K562 (cell line): ENCODE results near the gene TAF15. TPM values are rescaled to one million over a fixed set of nuclear protein-coding genes. Genes with fewer than 3 reads are reported as not detected.

Experiments
- ATAC-seq: fragments of 200-7000 bp; cut with Tn5 transposase; 3 replicates; pipeline ENCODE4 v1.9.1; 2020; ENCODE audit warnings: moderate library complexity
- BruUV-seq: library from RNA; stranded (reverse); fragments of 400-500 nt; replicated peaks from 2 replicates; lab custom pipeline; 2021; lab: Mats Ljungman, UMichigan
- CTCF ChIA-PET: fragments of 300-600 bp; formaldehyde crosslinking; extraction: SDS; loops from one replicate; lab custom pipeline; 2021; ENCODE audit warnings: low intra/inter-chr PET ratio; lab: Yijun Ruan, JAX
- POLR2A ChIA-PET: fragments of 300-600, 350-650 bp; sonication (Branson Sonifier 250); formaldehyde crosslinking; extraction: SDS; loops from one replicate; lab custom pipeline; 2021; ENCODE audit warnings: antibody characterized with exemption, inconsistent platforms; lab: Yijun Ruan, JAX
- DNase-seq, 4 experiments: peaks; one replicate each; pipeline versions ENCODE4 v3.0.0 to v3.0.0-alpha.2; 2011 to 2018; ENCODE audit warnings: low spot score in 3 of 4, mixed read lengths in 3 of 4; ENCODE audit errors: extremely low read depth in 1 of 4
- FAIRE-seq: peaks from 2 replicates; lab custom pipeline; 2011; peaks lifted over from hg19 to GRCh38; lab: Jason Lieb, UNC
- H2AFZ ChIP-seq: 2 replicates; pipeline ENCODE4 v1.6.0; 2011; ENCODE audit warnings: low read depth, low read length, control low read depth, inconsistent platforms
- H3K27ac ChIP-seq: fragments of 200-600 bp; 3 replicates; pipeline ENCODE4 v1.8.0; 2011; ENCODE audit warnings: low read depth, mild to moderate bottlenecking, control low read depth, inconsistent platforms, low read length, moderate library complexity, mixed read lengths; ENCODE audit errors: extremely low read depth
- H3K27me3 ChIP-seq, 2 experiments: fragments of 300-600 bp in 1 of 2; 2 replicates in 1 of 2; 3 replicates in 1 of 2; pipeline versions ENCODE4 v1.6.0 to v1.8.0; 2011; ENCODE audit warnings: inconsistent platforms in 2 of 2, low read length in 2 of 2, mild to moderate bottlenecking in 1 of 2, mixed read lengths in 1 of 2, moderate library complexity in 1 of 2; ENCODE audit not compliant: control insufficient read depth in 2 of 2, insufficient read depth in 2 of 2
- H3K36me3 ChIP-seq: fragments of 300-600 bp; 3 replicates; pipeline ENCODE4 v1.8.0; 2011; ENCODE audit warnings: mild to moderate bottlenecking, low read length, inconsistent platforms; ENCODE audit not compliant: control insufficient read depth, insufficient read depth
- H3K4me1 ChIP-seq, 2 experiments: fragments of 200-600 bp in 1 of 2; replicated peaks in 1 of 2; 2 replicates in 1 of 2; 3 replicates in 1 of 2; pipeline versions ENCODE4 v1.5.1 to v1.8.0; 2011; ENCODE audit warnings: inconsistent platforms in 2 of 2, low read length in 2 of 2, mild to moderate bottlenecking in 1 of 2, mixed read lengths in 1 of 2, moderate library complexity in 1 of 2; ENCODE audit not compliant: control insufficient read depth in 2 of 2, insufficient read depth in 2 of 2
- H3K4me2 ChIP-seq: 2 replicates; pipeline ENCODE4 v1.6.1; 2011; ENCODE audit warnings: low read length, control low read depth, inconsistent platforms, mixed read lengths; ENCODE audit not compliant: insufficient read depth
- H3K4me3 ChIP-seq: fragments of 200-600 bp; sonication (generic), shearing (Covaris generic); 2 replicates; pipeline ENCODE4 v1.5.1; 2016; ENCODE audit warnings: control low read depth, inconsistent platforms
- H3K79me2 ChIP-seq: fragments of 200-600 bp; 3 replicates; pipeline ENCODE4 v1.8.0; 2011; ENCODE audit warnings: low read length, inconsistent platforms; ENCODE audit not compliant: control insufficient read depth, insufficient read depth
- H3K9ac ChIP-seq, 2 experiments: 2 replicates each; pipeline versions ENCODE4 v1.6.0 to v1.6.1; 2011; ENCODE audit warnings: low read depth in 2 of 2, low read length in 2 of 2, control low read depth in 1 of 2, inconsistent platforms in 1 of 2, mild to moderate bottlenecking in 1 of 2, mixed read lengths in 1 of 2; ENCODE audit not compliant: insufficient read depth in 1 of 2
- H3K9me1 ChIP-seq: one replicate; pipeline ENCODE4 v1.6.0; 2011; ENCODE audit warnings: inconsistent platforms, mild to moderate bottlenecking, low read length, moderate library complexity; ENCODE audit not compliant: control insufficient read depth, insufficient read depth
- H3K9me3 ChIP-seq: replicated peaks from 2 replicates; pipeline ENCODE4 v1.5.1; 2011; ENCODE audit warnings: low read depth, low read length, inconsistent platforms; ENCODE audit not compliant: control insufficient read depth, insufficient read depth
- H4K20me1 ChIP-seq: replicated peaks from 2 replicates; pipeline ENCODE4 v1.6.1; 2011; ENCODE audit warnings: low read length, inconsistent platforms, mixed read lengths; ENCODE audit not compliant: control insufficient read depth, insufficient read depth
- CBFA2T3 ChIP-seq: fragments of 450-650 bp; IDR thresholded peaks from 2 replicates; pipeline ENCODE4 v1.6.1; 2017
- CTCFL ChIP-seq: IDR thresholded peaks from 2 replicates; pipeline ENCODE4 v1.6.1; 2011; ENCODE audit warnings: borderline replicate concordance, low read depth, mild to moderate bottlenecking, moderate library complexity, low read length; ENCODE audit not compliant: insufficient read depth, poor library complexity, severe bottlenecking
- HLTF ChIP-seq: fragments of 450-650 bp; IDR thresholded peaks from 2 replicates; pipeline ENCODE4 v1.6.1; 2016
- HNRNPL ChIP-seq: fragments of 200-400 bp; formaldehyde crosslinking; IDR thresholded peaks from 2 replicates; pipeline ENCODE4 v1.6.1; 2017; ENCODE audit warnings: low read depth, mild to moderate bottlenecking, low read length
- HNRNPUL1 ChIP-seq: fragments of 200-400 bp; formaldehyde crosslinking; IDR thresholded peaks from 2 replicates; pipeline ENCODE4 v1.6.1; 2017; ENCODE audit warnings: low read length
- KAT7 ChIP-seq: sonication (generic); formaldehyde crosslinking; IDR thresholded peaks from 2 replicates; pipeline ENCODE4 v1.8.0; 2022; ENCODE audit warnings: missing genetic modification reagents, mild to moderate bottlenecking, borderline replicate concordance
- SMAD1 ChIP-seq: fragments of 150-350 bp; IDR thresholded peaks from 2 replicates; pipeline ENCODE4 v1.6.1; 2014; ENCODE audit warnings: low read length, low read depth; ENCODE audit not compliant: partially characterized antibody
- SUPT5H ChIP-seq: fragments of 450-650 bp; IDR thresholded peaks from 2 replicates; pipeline ENCODE4 v1.6.1; 2016
- TEAD2 ChIP-seq: fragments of 450-650 bp; IDR thresholded peaks from 2 replicates; pipeline ENCODE4 v1.6.1; 2016; ENCODE audit warnings: missing genetic modification characterization, control low read depth, missing compliant biosample characterization
- ZBTB8A ChIP-seq: fragments of 450-650 bp; IDR thresholded peaks from 2 replicates; pipeline ENCODE4 v1.6.1; 2018; ENCODE audit warnings: mild to moderate bottlenecking, moderate library complexity; ENCODE audit not compliant: partially characterized antibody
- ZFX ChIP-seq: sonication (generic); formaldehyde crosslinking; IDR thresholded peaks from 2 replicates; pipeline ENCODE4 v1.8.0; 2022; ENCODE audit warnings: mild to moderate bottlenecking, missing genetic modification reagents, moderate library complexity
- ZMIZ1 ChIP-seq, 2 experiments: fragments of 150-350 bp in 1 of 2; IDR thresholded peaks; 2 replicates each; pipeline ENCODE4 v1.6.1; 2012 to 2016; ENCODE audit warnings: low read depth in 2 of 2, low read length in 2 of 2, mild to moderate bottlenecking in 1 of 2, moderate library complexity in 1 of 2
- ZNF717 ChIP-seq: fragments of 250-450 bp; sonication (Bioruptor Pico); IDR thresholded peaks from 2 replicates; pipeline ENCODE4 v1.5.0; 2021
- WGBS: fragments of 100-300 bp; shearing (Covaris generic); methylation state at CpG from one replicate; pipeline ENCODE4 v1.1.6; 2016; ENCODE audit warnings: low coverage, mixed read lengths; ENCODE audit not compliant: insufficient coverage; ENCODE audit errors: missing lambda C conversion rate; 5-methylcytosine and 5-hydroxymethylcytosine counted together
- in situ Hi-C: fragments of 300-500 bp; cut with MboI; formaldehyde crosslinking; loops from 4 replicates; pipeline ENCODE4 v1.15.0; 2018; ENCODE audit warnings: inconsistent platforms, mixed read lengths
- intact Hi-C: fragments of 100-400 bp; cut with micrococcal nuclease; formaldehyde crosslinking; loops from 2 replicates; pipeline ENCODE4 v1.14.2; 2022
- polyA plus RNA-seq, 8 experiments: library from polyadenylated mRNA; depleted of rRNA in 4 of 8; stranded (reverse) in 5 of 8; unstranded in 3 of 8; fragments of >200 nt; fragmentation: Nextera tagmentation in 2 of 8; fragmentation: Illumina TruSeq in 1 of 8; extraction: Ambion mirVana in 2 of 8; extraction: Trizol in 1 of 8; gene quantifications; 2 replicates each; pipeline versions ENCODE4 v1.2.1 to v1.2.3, GENCODE V29; 2011 to 2014; ENCODE audit warnings: inconsistent platforms in 1 of 8, missing spikeins in 1 of 8
- total RNA-seq, 7 experiments: library from RNA; depleted of rRNA in 6 of 7; stranded (reverse); fragments of >200 nt in 6 of 7; fragmentation: Illumina TruSeq in 2 of 7; extraction: Trizol in 2 of 7; gene quantifications; 2 replicates each; pipeline versions ENCODE4 v1.2.1 to v1.2.3, GENCODE V29; 2011 to 2021; ENCODE audit warnings: low replicate concordance in 1 of 7

TAF15 gene
- total and polyA plus RNA-seq, 9 of the 15 experiments (the other 6 are each of a cell fraction or from before 2014, with no cell fraction given): 4.1 to 272 (median 56.8) TPM

GRCh38 chr17:35764123-35764991 is 44.9 kb upstream of the TAF15 start (continued):
- TF ChIP-seq CTCFL (peak; percentile 64), ZFX (CRISPR knock-in tag) (peak; percentile 49), HNRNPL (peak; percentile 94)

DNA sequence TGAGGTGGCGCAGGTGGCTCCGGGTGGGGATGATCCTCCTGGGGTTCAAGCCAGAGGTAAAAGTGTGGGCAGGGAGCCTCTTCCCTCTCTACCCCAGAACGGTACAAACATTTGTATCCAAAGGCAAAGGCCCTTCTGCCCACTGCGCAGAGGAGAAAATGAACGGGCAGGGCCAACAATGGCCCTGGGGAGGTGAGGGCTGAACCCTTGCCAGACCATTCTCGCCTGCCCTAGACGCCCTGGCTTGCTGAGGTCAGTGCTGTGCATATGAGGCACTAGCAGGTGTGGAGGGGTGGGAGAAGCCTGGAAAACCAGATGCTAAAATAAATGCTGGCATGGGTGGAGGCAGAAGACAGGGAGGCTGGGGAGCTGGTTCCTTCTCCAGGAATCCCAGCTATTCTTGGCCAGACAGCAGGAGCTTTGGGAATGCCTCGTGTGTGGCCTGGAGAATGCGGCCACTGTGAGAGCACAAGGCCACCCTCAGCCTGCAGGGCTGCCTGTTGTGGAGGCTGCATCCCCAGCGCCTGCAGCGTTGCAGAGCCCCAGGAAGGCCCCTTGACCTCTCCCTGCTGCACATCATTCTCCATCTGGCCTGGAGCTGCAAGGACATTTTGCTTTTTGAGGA is 44.1 kb upstream of the TAF15 start:
- DNase-seq (no peak), ATAC-seq (no peak), FAIRE-seq (no peak)
- Histone ChIP-seq H3K9me3 (no peaks in the 10 kb centered on the region), H3K27ac (no peak overlapping the region), H3K79me2 (no peaks in the 10 kb centered on the region), H3K4me1 (peaks cover 0 to 22% of the 10 kb centered on the region in 2 experiments; a peak in 3 of 5 replicates), H3K4me2 (0 out of 2 replicates have a peak overlapping the region, but pooled peaks have one; percentile 76), H3K36me3 (no peaks in the 10 kb centered on the region), H3K27me3 (peaks cover 28 to 71% of the 10 kb centered on the region in 2 experiments; a peak in 4 of 5 replicates), H3K9me1 (peaks cover 3% of the 10 kb centered on the region), H2AFZ (no peak overlapping the region), H3K9ac (no peak overlapping the region; a peak in 1 of 4 replicates), H3K4me3 (no peak overlapping the region), H4K20me1 (no peaks in the 10 kb centered on the region)
- ChIA-PET POLR2A (interaction anchor here (2.3 kb wide), 1 partner anchor 44 kb away, joined by 13 read pairs; the partner anchor contains the start of gene TAF15), CTCF (interaction anchor here (2.6 to 2.9 kb wide), 2 partner anchors 39 to 43 kb away, joined by 26 to 39 read pairs; partner anchors contain the start of gene TAF15)
- no TSS peak for BruUV-seq
- intact Hi-C loops (loop anchor here (10.0 kb wide), 1 partner anchor 180 kb away; the partner anchor contains the start of gene LYZL6), in situ Hi-C loops (loop anchor here (5.0 kb wide), 1 partner anchor 42 kb away; the partner anchor contains the start of gene TAF15)
- 15% methylated on average over 10 of the region's 11 CpGs for WGBS
- no peak for TF ChIP-seq CBFA2T3
- TF ChIP-seq KAT7 (CRISPR knock-in tag): no peak
- no peak for TF ChIP-seq HLTF
- no peak for TF ChIP-seq SMAD1
- no peak for TF ChIP-seq TEAD2 (tag)
- TF ChIP-seq HNRNPUL1: no peak
- TF ChIP-seq SUPT5H: no peak
- no peak for TF ChIP-seq ZMIZ1 (IDR thresholded peaks at IDR 0.05; ENCODE audit: low read depth in 2 of 2, low read length in 2 of 2)
- TF ChIP-seq ZNF717 (CRISPR knock-in tag): no peak
- TF ChIP-seq ZBTB8A: no peak
